Fibroblast of mammary gland (primary cell): ENCODE data around the gene PRRT3.
"Not testable (repeated sequence)": the region's sequence is repeated elsewhere in the genome, so short reads cannot be mapped to it uniquely, and the experiment has no call there.

Source experiments
- DNase-seq: peaks from one replicate; pipeline ENCODE4 v3.0.0-alpha.2; 2010; ENCODE audit warnings: low read depth
- H3K4me3 ChIP-seq: 2 replicates; pipeline ENCODE4 v1.5.1; 2011; ENCODE audit warnings: low read depth, mild to moderate bottlenecking, low read length, moderate library complexity; ENCODE audit not compliant: control insufficient read depth
- TF ChIP-seq, protein P1 (sequence below): conservative IDR thresholded peaks from 2 replicates; pipeline ENCODE4 v1.5.1; 2011; ENCODE audit warnings: low read depth, low read length, inconsistent platforms; ENCODE audit not compliant: control insufficient read depth, insufficient read depth

Gene PRRT3

DNA sequence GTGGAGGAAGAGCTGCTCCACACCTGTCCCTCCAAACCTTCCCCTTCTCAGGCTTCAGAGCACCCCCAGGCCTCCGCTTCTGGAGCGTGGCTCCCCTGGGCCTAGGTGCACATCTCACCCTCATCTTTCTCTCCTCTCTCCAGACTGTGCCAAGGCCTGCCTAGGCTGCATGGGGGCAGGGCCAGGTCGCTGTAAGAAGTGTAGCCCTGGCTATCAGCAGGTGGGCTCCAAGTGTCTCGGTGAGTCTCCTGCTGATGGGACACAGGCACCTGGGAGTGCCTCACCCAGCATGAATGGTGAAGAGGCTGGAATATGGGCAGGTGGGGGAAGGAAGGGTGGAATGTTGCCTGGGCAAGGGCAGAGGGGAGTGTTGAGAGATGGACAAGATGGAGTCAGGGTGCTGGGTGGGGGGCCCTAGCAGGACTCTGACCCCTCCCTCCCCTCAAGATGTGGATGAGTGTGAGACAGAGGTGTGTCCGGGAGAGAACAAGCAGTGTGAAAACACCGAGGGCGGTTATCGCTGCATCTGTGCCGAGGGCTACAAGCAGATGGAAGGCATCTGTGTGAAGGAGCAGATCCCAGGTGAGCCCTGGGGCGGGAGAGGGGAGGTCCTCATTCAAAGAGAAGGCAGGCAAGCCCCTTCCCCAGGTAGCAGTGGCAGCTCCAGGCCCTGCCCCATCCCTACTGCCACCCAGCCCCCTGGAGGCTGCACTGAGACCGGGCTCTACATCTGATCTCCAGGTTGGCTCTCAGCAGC, 9.1 kb downstream of the PRRT3 start:
- TF ChIP-seq, protein P1, sequence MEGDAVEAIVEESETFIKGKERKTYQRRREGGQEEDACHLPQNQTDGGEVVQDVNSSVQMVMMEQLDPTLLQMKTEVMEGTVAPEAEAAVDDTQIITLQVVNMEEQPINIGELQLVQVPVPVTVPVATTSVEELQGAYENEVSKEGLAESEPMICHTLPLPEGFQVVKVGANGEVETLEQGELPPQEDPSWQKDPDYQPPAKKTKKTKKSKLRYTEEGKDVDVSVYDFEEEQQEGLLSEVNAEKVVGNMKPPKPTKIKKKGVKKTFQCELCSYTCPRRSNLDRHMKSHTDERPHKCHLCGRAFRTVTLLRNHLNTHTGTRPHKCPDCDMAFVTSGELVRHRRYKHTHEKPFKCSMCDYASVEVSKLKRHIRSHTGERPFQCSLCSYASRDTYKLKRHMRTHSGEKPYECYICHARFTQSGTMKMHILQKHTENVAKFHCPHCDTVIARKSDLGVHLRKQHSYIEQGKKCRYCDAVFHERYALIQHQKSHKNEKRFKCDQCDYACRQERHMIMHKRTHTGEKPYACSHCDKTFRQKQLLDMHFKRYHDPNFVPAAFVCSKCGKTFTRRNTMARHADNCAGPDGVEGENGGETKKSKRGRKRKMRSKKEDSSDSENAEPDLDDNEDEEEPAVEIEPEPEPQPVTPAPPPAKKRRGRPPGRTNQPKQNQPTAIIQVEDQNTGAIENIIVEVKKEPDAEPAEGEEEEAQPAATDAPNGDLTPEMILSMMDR, result no peak
- no peak overlapping the region for H3K4me3 ChIP-seq
- no peak for DNase-seq

DNA sequence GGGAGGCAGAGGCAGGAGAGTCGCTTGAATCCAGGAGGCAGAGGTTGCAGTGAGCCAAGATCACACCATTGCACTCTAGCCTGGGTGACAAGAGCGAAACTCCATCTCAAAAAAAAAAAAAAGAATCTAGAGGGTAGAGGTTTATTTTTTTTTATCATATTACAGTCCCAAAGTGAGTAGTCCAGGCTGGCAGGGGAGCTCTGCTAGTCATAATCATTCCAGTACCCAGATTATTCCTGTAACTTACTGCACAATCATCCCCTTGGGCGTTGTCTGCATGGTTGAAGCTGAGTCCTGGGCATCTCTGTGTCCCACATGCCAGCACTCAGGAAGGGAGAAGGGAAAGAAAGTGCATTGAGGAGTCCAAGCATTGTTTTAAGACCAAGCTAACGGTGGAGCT, 10.0 kb downstream of the PRRT3 start:
- H3K4me3 ChIP-seq, result no peak overlapping the region
- TF ChIP-seq, protein P1, result no peak
- no peak for DNase-seq

DNA sequence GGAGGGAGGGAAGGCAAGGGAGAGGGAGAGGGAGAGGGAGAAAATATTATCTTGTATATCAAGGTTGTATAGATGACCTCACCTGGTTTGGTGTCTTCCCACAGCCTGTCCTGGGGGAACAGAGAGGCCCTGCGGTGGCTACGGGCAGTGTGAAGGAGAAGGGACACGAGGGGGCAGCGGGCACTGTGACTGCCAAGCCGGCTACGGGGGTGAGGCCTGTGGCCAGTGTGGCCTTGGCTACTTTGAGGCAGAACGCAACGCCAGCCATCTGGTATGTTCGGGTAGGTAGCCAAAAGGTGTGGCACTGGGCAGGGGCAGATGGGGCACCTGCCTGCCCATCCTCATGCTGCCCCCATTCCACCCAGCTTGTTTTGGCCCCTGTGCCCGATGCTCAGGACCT, 11.5 kb downstream of the PRRT3 start:
- no peak overlapping the region for H3K4me3 ChIP-seq

DNA sequence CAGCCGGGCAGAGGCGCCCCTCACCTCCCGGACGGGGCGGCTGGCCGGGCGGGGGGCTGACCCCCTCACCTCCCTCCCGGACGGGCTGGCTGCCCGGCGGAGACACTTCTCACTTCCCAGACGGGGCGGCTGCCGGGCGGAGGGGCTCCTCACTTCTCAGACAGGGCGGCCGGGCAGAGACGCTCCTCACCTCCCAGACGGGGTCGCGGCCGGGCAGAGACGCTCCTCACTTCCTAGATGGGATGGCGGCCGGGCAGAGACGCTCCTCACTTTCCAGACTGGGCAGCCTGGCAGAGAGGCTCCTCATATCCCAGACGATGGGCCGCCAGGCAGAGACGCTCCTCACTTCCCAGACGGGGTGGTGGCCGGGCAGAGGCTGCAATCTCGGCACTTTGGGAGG, 12.3 kb downstream of the PRRT3 start:
- not testable (repeated sequence) for DNase-seq, H3K4me3 ChIP-seq

More for the DNA sequence above, 11.5 kb downstream of the PRRT3 start:
- TF ChIP-seq, protein P1, result no peak
- DNase-seq, result no peak

DNA sequence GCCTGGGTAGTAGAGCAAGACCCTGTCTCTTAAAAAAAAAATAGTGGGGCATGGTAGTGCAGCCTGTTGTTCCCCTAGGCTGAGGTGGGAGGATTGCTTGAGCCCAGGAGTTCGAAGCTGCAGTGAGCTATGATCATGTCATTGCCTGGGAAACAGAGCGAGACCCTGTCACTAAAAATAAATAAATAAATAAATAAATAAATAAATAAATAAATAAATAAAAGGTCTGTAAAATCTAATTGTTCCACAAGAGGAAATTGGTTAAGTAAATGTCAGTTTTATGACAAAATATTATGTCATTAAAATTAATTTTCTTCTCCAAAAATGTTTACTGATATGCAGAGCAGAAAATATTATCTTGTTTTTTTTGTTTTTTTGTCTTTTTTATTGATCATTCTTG, 13.2 kb downstream of the PRRT3 start:
- DNase-seq, result no peak
- H3K4me3 ChIP-seq, result no peak overlapping the region
- TF ChIP-seq, protein P1, result no peak

DNA sequence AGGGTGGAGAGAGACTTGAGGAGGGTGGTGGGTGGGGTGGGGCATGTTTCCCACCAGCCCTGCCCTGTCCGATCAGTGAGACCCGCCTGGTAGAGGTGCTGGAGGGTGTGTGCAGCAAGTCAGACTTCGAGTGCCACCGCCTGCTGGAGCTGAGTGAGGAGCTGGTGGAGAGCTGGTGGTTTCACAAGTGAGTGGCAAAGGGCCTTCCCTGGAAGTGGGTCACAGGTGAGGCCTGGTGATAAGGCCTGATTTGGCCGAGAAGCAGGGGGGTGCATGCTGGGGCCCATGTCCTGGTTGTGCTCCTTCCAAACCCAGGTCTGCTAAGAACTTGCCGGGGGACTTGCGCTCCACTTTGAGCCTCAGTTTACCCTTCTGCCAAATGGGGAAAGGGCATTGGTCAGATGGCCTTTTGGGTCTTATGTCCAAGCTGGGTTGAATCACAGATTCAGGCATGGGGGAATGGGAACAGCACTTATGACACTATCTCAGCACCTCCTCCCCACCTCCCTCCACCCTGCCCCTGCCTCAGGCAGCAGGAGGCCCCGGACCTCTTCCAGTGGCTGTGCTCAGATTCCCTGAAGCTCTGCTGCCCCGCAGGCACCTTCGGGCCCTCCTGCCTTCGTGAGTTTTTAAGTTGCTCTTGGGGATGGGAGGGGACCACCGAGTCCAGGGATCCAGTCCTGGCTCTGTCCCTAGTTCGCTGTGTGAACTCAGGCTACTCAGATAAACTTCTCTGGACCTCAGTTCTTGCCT, 14.5 kb downstream of the PRRT3 start:
- no peak overlapping the region for H3K4me3 ChIP-seq
- TF ChIP-seq, protein P1, result no peak
- DNase-seq, result no peak

DNA sequence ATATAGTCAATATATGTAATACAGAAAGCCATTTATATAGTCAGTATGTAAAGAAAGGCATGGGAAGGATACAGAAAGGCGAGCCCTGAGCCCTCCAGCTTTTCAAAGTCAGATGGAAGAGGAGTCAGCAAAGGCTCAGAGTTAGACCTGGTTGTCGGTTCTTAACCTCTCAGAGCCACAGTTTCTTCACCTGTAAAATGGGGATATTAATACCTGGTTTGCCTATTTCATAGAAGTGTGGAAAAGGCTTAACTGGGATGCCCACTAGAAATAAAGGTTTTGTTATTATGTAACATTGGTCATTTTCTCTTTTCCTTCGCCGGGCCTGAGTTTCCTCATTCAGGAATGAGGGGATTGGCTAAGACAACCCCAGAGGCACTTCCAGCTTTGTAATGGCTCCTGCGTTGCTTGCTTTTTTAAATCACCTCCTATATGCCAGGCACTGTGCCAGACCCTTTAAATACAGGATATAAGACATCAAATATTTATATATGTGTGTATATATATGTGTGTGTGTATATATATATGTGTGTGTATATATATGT, 16.2 kb downstream of the PRRT3 start:
- DNase-seq, result no peak
- H3K4me3 ChIP-seq, result no peak overlapping the region
- TF ChIP-seq, protein P1, result no peak
